GM18861 (cell line): ENCODE measurements around the gene AFG1L.
A peak's percentile ranks its signal among the peaks of the same experiment; 100 is the strongest.
"Not testable (repeated sequence)": the region's sequence is repeated elsewhere in the genome, so short reads cannot be mapped to it uniquely, and the experiment has no call there.

ENCODE experiments used
- ATAC-seq: cut with Tn5 transposase; IDR thresholded peaks from one replicate; pipeline ENCODE4 v1.9.1; 2021; ENCODE audit not compliant: unreplicated experiment

Gene AFG1L

DNA sequence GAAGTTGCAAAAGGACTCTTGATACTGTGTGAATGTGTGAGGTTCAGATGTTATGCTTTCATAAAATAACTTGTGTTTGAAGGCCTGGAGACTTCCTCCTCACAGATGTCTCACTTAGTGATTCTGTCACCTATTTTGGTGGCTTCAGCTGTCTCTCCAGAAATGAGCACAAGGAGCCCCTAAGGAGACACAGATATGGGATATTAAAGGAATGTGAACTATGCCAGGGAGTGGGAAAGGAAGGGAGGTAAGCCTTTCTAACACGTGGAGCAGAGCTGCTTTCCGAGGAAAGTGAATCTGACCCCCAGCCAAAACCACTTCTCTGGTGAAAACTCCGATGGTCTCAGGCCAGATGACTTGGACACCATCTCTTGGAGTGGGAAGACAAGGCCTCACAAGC, 255.4 kb downstream of the AFG1L start:
- ATAC-seq: no peak

DNA sequence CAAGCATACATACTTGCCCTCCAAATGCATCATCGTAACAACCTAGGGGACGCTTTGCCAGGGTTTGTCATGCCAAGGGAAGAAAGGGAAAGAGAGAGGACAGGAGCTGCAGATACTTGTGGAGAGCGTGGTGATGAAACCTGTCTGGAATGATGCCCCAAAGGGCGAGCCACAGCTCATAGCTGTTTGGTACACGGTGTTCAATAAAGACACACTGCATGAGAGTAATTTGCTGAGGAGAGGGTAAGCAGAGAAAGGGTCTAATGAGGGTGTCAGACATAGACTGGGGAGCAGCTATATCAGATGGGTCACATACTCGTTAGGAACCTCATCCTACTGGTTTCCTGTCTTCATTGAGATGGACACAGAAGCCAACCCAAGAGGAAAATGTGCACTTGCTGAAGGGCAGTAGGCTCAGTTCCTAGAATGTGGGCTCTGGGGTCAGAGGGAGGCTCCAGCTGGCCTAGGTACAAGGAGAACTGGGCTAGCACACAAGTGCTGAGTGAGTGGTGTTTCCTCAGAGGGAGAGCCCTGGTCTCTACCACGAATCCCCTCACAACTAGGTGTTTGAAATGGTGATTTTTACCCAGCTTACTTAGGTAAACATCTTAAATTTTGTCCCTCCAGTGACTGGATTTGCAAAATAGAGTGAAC, 260.7 kb downstream of the AFG1L start:
- no peak for ATAC-seq

DNA sequence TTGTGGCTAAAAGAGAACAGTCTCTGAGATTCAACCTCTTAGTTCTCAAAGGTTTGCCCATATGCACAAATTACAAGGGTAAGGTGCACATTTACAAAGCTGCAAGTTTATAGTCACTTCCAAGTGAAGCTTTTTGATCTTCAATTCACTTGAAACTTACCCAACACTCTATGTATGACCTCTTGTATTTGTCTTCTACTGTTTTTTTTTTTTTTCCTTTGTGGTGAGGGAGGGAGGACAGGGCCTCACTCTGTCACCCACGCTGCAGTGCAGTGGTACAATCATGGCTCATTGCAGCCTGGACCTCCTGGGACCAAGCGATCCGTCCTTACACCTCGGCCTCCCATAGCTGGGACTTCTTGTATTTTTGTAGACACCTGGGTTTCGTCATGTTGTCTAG, 261.4 kb downstream of the AFG1L start:
- ATAC-seq: no peak

DNA sequence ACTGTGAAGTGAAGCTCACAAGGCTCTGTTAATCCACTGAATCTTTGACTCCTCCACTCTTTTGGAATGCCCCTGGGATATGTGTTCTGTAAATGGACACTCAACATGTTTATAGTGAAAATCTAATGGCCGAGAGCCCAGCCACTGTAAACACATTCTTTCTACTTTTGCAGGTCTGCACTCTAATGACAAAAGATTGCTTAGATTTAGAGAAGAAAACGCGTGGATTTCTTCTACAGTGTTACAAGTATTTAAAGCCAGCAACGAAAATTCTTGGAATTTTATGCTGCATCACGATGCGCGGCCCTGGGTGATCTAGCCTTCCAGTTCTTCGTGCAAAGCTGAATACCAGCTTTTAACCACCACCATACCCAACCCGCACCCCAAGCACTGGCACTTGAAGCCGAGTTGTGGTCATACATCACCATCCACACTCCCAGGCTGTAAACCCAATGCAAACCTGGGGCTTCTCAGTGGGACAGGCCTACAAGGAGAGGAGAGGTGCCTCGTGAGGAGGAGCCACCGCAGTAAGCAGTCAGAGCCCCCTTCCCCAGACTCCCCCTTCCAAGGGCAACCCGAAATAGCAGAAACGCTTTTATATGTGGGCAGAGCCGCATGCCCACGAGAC, 262.1 kb downstream of the AFG1L start:
- no peak for ATAC-seq

DNA sequence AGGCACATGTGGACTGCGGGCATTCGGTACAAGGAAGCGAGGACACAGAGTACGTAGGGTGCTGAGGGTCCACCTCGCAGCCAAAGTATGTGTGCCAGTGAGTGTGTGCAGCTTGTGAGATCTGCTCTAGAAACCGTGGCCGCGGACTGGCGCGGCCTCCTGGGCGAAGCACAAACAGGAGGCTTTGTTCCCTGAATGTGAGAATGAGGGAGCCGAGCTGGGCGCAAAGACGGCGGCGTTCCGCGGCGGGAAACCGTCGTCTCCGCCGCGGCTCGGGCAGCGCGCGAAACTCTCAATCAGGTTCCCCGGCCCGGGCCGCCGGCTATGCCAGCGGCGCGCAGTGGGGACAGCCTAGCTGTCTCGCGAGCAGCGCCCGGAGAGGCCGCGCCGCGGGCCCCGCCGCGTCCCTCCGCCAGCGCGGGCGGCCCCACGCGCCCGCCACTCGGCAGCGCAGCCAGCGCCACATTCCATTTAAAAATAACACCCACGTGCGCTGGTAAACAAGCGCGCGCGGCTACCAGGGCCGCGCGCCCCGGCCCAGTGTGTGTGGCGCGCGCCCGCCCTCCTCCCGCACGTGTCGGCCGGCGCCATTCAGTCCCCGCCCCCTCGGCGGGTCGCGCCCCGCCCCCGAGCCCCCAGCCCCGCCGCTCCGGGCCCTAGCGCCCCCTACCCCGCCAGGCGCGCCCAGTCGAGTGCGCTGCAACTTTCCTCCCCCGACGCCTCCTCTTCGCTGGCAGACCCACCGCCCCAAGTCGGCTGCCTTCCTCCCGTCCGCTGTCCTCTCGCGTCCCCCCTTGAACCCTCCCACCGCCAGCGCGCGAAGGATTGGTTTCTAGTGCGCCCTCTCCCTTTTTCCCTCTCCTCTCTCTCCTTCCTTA, 262.9 kb downstream of the AFG1L start:
- no peak for ATAC-seq

DNA sequence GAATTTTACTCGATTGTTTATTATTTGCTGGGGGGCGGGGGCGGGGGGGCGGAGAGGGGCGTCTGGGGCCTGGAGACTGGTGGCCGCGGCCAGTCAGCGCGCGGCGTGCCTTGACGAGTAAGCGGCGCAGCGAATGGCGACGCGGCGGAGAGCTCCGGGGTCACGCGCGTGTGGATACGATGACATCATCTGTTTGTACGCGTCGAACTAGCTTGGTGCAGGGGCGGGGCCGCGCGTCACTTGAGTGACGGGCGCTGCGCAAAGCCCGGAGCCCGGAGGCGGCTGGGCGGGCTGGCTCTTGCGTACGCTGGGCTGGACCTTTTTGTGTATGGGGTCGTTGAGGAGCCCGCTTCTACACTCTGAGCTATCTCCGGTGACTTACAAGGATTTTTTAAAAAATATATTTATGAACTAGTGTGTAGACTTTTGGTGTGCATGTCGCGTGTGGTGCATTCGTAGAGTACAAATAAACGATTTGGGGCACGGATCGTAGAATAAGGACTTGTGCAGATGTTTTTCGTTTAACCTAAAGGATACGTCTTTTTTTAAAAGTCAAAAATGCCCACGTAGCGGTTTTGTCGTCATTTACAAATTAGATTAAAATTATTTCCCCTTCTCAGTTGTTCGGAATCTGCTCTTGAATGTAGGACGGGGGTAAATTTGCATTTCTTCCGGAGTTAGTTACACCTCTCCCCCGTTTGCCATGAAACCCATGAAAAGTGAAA, 263.7 kb downstream of the AFG1L start:
- ATAC-seq: peak; percentile 58

DNA sequence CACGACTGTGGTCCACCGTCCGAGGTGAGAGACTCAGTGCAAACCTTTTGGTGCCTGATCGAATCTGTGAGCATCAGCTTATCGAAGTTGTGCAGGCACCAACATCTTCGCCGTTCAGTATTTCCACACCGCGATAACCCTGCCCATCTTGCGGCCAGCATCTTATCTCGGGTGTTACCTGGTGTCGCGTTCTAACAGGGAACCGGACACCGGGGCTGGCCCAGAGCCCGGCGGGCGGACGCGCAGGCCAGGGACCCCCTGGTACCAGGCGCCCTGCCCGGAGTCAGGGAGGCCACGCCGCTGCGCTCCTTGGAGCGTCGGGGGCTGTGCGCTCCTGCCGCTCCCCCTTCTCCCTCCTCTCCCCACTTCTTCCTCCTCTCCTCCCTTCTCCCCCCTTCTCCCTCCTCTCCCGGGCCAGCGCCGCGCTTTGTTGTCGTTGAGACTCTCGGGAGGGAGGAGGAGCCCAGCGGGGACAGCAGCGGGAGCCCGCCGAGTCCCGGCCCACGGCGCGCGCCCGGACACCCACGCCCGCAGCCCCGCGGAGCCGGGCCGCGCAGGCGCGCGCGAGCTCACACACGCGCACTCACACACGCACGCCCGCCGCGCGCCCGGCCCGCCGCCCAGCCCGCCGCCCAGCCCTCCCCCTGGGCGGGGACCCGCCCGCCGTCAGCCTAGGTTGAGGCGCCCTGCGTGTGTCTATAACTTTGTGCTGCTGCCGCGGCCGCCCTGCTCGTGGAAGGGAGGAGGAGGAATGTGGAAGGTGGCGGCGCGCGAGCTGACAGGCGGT, 264.4 kb downstream of the AFG1L start:
- peak; percentile 33 for ATAC-seq

DNA sequence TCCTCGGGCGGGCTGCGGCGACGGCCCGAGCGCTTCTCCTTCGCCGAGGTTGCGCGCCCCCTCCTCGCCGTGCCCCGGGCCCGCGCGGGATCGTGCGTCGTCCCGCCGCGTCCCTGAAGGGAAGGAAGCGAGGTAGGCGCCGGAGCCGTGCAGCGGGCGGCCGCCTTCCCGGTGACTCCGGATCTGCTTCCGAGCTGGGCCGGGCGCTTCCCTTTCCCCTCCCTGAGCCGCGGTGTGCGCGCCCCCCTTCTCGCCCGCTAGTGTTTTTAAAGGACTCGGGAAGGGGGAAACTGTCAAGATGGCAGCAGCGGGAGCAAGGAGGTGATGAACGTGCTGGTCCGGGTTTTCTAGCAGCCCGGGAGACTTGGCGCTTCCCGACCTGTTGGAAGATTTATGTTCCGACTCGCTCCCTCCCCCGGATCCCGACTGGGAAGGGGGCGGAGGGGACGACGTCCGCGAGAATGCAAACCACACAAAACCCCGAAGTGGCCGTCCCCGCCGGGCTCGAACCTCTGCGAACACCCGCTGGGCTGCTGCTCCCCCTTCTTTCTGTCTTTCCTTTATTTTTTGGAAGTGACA, 265.1 kb downstream of the AFG1L start:
- ATAC-seq: no peak

DNA sequence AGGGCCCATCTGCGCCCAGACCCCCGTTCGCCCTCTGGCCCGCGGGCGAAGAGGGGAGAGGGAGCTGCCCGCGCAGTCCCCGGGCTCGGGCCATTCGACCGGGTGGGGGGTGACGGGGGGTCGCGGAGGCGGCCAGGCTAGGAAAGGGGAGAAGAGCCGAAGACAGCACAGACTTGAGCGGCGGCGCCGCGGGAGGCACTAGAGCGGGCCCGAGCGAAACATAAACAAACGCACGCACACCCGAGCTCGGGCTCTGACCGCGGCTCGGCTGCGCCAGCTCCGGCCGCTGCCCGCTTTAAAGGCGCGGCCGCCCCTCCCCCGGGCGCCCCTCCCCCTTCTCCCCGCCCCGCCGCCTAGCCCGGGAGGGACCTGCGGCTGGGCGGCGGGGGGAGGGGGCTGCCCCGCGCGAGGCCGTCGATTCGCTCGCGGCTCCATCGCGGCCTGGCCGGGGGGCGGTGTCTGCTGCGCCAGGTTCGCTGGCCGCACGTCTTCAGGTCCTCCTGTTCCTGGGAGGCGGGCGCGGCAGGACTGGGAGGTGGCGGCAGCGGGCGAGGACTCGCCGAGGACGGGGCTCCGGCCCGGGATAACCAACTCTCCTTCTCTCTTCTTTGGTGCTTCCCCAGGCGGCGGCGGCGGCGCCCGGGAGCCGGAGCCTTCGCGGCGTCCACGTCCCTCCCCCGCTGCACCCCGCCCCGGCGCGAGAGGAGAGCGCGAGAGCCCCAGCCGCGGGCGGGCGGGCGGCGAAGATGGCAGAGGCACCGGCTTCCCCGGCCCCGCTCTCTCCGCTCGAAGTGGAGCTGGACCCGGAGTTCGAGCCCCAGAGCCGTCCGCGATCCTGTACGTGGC, 265.8 kb downstream of the AFG1L start, which contains the start of gene FOXO3:
TSS of gene FOXO3 (plus strand) at position 455 of the 846 bp plus-strand sequence. CDS start at position 747, 292 bp downstream.
- ATAC-seq: no peak

DNA sequence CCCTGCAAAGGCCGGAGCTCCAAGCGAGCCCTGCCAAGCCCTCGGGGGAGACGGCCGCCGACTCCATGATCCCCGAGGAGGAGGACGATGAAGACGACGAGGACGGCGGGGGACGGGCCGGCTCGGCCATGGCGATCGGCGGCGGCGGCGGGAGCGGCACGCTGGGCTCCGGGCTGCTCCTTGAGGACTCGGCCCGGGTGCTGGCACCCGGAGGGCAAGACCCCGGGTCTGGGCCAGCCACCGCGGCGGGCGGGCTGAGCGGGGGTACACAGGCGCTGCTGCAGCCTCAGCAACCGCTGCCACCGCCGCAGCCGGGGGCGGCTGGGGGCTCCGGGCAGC, 266.4 kb downstream of the AFG1L start:
- not testable (repeated sequence) for ATAC-seq

DNA sequence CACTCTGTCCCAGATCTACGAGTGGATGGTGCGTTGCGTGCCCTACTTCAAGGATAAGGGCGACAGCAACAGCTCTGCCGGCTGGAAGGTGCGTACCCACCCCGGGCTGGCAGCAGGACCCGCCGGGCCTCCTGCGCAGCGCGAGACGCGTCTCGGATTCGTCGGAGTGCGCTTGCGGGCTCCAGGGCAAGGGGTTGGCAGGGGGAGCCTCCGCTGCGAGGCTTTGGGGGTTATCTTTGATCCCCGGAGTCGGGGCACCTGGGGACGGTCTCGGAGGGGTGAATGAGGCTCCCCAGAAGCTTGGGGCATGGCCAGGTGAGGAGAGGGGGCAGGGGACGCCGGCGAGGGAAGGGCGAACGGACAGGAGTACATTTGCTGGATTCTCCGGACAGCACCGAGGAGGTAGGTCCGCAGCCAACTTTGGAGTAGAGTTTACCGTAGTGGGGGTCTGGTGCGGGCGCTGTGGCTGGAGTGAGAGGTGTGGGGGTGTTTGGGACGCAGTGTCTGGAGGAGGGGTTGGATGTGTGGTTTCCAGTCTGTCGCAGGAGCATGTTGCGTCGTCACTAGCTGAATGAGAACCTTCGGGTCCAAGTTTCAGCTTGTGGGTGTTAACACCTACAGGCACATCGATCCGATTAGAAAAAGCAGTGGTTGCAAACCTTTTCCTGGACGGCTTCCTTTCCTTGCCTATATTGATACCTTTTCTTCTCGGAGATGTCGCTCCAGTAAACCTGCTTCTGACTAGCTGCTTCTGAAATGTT, 267.1 kb downstream of the AFG1L start:
- ATAC-seq: no peak

DNA sequence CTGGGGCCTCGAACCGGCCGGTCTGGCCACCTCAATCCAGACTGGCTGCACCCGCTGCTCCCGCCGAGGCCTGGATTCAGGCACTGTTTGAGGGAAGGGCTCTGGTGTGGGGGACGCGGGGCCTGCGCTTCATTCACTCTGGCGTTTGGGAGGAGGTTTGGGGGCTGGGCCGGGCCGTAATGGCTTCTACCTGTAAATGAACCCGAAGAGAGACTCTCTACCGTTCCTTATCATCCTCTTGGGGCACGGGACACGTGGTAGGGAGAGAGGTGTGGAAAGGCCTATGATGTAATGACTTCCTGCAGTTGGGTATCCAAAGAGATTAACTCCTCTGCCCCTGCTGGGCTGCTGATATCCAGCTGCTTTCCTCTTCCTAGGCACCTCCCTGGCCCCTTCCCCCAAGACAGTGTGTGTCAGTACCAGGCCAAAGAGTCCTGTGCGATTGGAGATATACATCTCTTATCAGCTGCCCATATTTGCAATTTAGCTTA, 267.7 kb downstream of the AFG1L start:
- no peak for ATAC-seq

DNA sequence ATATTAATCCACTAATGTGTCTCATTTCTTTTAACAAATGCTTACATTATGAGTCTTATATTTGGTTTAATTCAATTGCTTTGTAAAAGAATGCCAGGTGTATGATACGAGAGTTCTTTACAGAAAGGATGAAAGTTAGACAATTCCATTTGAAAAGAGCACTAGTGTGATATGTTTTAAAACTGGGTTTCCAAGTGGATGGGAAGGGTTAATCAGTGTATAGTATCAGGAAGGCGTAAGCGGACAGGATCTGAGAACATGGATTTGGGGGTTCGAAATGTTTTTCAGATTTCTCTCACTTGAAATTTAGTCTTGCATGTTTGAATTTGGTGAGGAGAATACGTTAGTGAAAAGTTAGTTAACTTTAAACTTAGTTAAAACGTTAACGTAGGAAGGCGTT, 268.4 kb downstream of the AFG1L start:
- no peak for ATAC-seq

DNA sequence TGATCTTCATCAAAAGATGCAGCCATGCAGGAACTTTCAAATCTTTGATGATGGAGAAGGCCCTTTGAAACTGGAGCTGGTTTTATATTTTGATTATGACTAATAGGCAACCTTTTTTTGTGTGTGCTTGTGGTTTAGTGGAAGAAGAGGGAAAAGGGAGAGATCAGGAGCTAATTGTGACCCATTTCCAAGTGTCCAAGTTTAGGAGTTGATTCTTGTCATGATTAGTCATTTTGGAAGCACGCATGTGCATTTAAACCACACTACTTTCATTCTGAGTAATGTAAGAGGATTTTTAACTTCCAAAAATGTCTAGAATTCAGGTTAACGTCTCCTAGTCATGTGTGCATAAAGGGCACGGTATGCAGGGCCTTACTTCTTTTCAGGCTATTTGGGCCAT, 269.3 kb downstream of the AFG1L start:
- ATAC-seq: no peak

DNA sequence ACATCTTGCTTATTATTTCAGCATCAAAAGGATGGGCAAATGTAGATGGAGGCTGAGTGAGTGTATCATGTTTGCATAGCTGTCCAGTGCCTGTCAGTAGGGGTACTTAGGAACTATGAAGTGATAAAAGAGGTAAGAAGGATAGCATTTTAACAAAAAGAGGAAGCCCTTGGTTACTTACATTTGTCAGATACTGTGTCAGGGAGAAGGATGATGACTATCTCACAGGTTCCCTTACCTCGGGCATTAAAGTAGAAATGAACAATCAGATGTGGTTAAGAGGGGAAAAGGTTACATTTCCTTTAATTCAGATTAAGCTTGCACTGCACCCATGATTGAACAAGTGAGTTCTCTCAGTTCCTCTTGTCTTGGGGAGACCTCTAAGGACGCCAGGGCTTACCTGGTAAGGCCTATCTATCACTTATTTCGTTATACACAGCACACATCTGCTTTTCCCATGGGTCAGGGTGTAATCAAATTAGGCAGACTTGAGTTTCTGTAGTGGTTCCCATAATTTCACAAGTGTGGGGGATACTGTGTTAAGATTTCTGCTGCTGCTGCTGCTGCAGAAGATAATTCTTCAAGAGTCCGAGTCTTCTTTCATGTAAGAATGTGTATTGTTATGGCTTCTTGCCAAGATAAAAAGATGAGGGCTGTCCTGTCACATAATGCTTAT, 270.4 kb downstream of the AFG1L start:
- peak; percentile 76 for ATAC-seq

DNA sequence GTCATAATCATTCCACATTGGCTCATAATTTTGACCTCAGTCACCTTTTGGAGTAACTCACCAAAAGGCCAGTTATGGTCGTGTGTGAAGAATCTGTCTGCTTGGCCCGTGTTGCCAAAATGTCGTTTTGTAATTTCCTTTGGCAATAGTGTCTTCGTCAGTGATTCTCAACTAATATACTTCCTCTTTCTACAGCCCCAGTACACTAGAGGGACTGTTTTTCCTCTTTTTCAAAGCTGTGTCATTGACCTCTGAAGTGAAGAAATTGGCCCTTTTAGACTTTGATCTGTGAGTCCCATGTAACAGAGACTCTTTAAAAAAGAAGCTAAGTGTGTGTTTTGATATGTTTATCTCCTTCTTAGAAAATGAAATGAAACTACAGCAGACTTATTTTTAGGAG, 271.0 kb downstream of the AFG1L start:
- no peak for ATAC-seq

DNA sequence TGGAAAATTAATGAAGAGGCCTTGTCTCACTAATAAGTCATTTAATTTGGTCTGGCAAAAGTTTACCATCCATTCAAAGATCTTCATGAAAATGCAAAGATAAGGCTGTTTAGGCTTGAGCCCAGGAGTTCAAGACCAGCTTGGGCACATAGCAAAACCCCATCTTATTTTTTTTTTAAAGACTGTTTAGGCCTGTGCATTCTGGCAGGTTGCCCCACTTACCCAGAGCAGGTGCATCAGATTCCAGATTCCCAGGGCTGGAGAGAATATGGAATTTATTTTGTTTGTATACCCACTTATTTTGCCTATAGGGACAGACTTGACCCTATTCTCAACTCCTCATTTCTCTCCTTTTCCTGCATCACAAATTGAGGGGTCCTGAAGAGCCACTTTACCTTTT, 271.6 kb downstream of the AFG1L start:
- ATAC-seq: no peak

DNA sequence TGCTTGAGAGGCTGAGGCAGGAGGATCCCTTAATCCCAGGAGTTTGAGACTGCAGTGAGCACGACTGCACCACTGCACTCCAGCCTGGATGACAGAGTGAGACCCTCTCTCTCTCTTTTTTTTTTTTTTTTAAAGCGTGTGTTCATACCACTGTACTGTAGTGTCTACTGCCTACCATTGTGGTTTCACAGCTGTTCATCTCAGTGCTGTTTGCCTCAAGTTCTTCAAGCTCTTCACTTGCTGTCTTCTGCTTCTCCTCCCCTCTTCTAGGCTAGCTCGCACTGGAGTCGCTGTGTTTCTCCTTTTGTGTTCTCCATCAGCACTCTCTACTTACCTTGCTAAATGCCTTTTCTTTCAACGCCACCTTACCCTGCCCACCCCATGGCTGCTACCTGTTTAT, 273.2 kb downstream of the AFG1L start:
- ATAC-seq: no peak
